ENCODE measurements around the gene ARCN1.
"Not testable (repeated sequence)": the region's sequence is repeated elsewhere in the genome, so short reads cannot be mapped to it uniquely, and the experiment has no call there.

The ARCN1 gene

DNA sequence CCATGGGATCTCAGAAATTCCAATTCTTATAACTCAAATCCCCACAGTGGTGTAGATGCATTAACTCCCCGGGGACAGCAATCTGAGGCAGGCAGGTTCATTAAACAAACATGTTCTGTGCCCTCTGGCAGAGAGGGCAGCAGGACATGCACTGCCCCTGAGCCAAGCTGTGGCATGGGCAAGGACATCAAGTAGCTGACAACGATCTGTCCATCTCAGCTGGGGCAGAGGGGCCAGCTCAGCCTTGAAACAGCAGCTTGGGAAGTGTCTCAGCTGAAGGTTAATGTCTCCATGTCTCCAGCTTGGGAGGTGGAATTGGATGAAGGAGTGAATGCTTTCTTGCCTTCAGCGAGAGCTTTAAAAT, 27.6 kb upstream of the ARCN1 start:
- no peak for DNase-seq (ENCODE audit: low spot score)

DNA sequence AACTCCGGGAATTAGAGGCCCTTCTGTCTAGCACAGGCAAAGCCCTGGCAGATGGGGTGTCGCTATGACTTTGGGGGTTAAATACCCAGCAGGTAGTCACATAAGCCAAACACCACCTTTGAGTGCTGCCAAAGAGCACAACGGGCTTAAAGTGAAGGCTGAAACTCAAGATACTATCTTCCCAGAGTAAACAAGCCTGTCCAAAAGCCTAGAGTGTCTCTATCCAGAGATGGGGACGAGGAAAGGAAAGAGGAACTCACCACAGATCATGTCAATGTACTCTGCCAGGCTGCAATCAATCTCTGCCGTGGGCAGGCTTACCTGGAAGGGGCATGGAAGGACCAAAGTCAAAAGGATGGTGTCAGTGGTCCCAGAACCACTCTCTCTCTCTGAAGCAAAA, 26.7 kb upstream of the ARCN1 start:
- no peak for DNase-seq (ENCODE audit: low spot score)

DNA sequence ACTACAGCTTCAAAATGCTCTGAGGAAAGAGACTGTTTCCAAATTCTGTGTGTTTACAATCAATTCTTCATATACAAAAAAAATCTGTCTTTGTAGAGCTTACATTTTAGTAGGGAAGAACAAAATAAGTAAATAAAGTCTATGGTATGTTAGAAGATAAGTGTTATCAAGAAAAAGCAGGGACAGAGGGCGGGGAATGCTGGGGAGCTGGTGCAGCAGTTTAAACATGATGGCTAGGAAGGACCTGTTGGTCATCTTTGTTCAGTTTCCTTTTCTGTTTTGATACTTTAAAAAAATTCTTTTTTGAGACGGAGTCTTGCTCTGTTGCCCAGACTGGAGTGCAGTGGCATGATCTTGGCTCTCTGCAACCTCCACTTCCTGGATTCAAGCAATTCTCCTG, 25.1 kb upstream of the ARCN1 start:
- DNase-seq (ENCODE audit: low spot score): no peak

DNA sequence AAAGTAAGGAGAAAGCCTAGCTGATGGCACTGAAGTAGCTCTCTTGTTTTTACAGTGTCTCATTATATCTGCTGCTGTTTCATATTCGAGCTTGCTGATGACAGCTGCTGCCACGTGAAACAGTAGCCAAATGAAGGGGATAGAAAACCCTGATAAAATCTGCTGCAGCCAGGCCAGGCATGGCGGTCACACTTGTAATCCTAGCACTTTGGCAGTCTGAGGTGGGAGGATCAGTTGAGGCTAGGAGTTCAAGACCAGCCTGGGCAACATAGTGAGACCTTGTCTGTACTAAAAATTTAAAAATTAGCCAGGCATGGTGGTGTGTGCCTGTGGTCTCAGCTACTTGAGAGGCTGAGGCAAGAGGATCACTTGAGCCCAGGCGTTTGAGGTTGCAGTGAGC, 19.9 kb upstream of the ARCN1 start:
- DNase-seq (ENCODE audit: low spot score): no peak

DNA sequence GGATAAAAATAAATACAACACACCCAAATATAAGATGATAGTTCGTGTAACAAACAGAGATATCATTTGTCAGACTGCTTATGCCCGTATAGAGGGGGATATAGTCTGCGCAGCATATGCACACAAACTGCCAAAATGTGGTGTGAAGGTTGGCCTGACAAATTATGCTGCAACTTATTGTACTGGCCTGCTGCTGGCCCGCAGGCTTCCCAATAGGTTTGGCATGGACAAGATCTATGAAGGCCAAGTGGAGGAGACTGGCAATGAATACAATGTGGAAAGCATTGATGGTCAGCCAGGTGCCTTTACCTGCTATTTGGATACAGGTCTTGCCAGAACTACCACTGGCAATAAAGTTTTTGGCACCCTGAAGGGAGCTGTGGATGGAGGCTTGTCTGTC, 11.4 kb upstream of the ARCN1 start:
- no peak for DNase-seq (ENCODE audit: low spot score)

DNA sequence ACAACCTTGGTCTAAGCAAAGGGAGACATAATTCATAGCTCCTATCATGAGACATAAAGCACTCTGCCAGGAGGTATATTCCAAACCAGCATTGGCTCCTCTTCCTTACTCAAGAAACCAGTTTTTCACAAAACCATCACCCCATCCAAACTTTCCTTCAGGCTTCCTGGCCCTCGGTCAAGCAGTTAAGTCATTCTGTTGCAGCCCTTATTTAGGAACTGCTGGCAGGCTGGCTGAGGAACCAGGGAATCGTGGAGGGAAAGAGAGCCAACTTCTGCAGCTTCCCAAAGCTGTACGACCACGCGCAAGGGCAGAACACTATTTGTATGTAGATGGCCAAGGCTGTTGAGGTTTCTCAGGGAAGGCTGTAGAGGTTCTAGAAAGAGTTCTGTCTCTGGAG, 7.2 kb upstream of the ARCN1 start:
- no peak for DNase-seq (ENCODE audit: low spot score)

DNA sequence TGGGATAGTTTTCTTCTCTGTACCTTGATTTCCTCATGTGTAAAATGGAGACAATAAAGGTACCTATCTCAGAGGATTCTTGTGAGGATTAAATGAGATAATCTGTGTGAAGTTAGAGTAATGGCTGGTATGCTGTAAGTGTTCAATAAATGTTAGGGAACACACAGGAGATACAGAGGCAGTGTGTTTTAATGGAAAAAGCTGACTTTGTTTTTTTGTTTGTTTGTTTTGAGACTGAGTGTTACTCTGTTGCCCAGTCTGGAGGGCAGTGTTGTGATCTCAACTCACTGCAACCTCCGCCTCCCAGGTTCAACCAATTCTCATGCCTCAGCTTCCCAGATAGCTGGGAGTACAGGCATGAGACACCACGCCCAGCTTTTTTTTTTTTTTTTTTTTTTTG, 2.5 kb upstream of the ARCN1 start:
- no peak for DNase-seq (ENCODE audit: low spot score)

DNA sequence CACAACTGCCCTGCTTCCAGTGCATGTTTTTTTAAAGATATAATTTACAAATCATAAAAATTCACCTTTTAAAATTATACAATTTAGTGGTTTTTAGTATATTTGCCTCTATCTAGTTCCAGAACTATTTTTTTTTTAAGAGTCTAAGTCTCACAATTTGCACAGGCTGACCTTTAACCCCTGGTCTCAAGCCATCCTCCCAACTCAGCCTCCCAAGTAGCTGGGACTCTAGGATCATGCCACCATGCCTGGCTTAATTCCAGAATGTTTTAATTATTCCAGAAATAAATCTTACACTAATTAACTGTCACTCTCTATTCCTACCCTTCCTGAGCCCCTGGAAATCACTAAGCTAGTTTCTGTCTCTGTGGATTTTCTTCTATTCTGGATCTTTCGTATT, 1.4 kb upstream of the ARCN1 start:
- no peak for DNase-seq (ENCODE audit: low spot score)

DNA sequence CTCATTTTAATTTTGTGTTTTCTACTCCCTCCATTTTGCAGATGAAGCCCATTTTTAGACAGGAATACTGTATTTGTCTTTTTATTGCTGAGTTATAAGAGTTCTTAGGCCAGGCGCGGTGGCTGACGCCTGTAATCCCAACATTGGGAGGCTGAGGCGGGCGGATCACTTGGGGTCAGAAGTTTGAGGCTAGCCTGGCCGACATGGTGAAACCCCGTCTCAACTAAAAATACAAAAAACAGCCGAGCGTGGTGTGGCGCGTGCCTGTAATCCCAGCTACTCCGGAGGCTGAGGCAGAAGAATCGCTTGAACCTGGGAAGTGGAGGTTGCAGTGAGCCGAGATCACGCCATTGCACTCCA, 528 bp upstream of the ARCN1 start:
- peak; percentile 9 for DNase-seq (ENCODE audit: low spot score)

DNA sequence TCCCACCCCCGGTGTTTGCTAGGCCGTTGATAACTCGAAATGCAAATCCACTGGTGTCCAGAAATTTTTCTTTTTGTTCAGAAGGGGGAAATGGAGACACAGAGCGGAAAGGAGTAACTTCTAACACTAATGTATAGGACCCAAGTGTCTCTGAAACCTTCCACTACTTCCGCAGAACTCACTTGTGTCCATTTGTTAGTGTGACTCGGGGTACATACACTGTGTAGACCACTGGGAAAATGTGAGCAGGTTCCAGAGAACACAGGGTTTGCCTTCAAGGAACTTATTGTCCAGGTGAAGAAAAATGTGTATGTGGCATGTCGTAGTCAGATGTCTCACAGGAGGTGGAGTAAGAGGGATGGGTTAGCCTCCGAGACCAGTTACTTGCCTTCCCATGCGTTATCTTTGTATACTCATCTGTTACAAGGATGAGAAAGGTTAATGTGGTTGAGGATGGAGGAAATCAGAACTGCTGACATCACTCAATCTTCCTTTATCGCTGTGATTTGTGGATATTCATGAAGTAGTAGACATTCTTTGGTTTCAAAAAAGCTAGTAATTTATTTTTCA, 857 bp downstream of the ARCN1 start:
- DNase-seq (ENCODE audit: low spot score): peak; percentile 68

DNA sequence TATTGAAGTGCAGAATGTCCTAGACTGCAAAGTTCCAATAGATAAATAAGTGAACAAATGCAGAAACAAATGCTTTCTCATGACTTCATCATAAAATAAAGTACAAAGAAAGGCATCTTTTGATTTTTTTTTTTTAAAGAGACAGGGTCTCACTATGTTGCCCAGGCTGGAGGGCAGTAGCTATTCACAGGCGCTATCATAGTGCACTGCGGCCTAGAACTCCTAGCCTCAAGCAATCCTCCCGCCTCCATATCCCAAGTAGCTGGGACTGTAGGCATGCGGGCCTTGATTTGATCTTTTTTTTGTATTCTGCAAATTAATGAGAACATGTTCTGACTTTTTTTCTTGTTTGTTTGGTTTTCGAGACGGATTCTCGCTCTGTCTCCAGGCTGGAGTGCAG, 2.4 kb downstream of the ARCN1 start:
- DNase-seq (ENCODE audit: low spot score): no peak

DNA sequence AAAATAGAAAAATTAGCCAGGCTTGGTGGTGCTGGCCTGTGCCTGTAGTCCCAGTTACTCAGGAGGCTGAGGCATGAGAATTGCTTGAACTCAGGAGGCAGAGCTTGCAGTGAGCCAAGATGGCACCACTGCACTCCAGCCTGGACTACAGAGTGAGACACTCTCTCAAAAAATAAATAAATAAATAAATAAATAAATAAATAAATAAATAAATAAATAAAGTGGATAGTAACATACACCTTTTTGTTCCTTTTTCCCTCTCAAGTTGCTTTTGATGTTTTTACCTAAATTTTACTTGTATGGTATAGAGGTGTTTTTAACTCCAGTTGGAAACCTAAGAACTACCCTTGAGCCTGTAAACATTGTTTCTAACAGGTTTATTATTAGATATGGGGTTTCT, 5.8 kb downstream of the ARCN1 start:
- not testable (repeated sequence) for DNase-seq (ENCODE audit: low spot score)

DNA sequence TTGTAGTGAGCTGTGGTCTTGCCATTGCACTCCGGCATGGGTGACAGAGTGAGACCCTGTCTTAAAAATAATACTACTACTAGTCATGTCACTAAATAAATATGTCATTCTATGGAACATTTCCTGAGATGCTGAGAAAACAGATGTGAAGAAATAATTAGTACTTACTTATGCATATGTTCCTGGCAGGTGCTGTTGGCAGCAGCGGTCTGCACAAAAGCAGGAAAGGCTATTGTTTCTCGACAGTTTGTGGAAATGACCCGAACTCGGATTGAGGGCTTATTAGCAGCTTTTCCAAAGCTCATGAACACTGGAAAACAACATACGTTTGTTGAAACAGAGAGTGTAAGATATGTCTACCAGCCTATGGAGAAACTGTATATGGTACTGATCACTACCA, 8.8 kb downstream of the ARCN1 start:
- DNase-seq (ENCODE audit: low spot score): no peak

DNA sequence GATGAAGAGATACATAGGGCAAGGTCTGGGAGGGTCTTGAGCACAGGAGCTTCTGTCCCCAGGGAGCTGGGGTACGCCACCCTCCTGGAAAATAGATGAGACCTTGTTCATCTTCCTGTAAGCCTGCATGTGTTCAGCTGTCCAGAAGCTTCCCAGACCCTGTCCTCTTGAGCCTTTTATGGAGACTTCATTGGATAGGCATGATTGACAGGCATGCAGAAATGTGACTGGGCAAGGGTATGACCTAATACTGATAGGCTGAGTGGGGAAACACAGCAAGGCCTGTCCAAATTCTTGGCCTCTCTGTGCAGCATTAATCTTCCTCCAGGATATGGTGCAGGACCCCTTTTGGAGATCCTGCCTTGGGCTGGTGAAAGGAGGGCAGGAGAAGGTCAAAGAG, 15.7 kb downstream of the ARCN1 start:
- DNase-seq (ENCODE audit: low spot score): no peak

DNA sequence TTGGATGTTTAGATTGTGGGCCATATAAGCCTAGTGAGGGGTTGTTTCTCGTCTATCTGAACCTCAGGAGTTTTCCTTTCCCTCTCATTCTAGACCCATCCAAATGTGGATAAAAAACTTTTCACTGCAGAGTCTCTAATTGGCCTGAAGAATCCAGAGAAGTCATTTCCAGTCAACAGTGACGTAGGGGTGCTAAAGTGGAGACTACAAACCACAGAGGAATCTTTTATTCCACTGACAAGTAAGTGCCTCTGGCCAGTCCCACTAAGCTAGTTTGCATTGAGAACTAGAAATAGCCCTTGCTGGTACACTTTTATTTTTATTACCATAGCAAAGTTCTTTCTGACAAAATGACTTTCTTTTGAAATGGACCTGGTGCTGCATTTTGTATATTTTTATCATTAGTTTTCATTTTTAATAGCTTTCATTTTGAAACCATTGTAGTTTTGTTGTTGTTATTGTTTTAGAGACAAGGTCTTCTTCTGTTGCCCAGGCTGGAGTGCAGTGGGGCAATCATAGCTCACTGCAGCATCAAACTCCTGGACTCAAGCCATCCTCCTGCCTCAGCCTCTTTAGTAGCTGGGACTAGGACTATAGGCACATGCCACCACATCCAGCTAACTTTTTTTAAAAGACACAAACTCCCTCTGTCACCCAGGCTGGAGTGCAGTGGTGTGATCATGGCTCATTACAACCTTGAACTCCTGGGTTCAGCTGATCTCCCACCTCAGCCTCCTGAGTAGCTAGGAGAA, 20.6 kb downstream of the ARCN1 start:
- no peak for DNase-seq (ENCODE audit: low spot score)

DNA sequence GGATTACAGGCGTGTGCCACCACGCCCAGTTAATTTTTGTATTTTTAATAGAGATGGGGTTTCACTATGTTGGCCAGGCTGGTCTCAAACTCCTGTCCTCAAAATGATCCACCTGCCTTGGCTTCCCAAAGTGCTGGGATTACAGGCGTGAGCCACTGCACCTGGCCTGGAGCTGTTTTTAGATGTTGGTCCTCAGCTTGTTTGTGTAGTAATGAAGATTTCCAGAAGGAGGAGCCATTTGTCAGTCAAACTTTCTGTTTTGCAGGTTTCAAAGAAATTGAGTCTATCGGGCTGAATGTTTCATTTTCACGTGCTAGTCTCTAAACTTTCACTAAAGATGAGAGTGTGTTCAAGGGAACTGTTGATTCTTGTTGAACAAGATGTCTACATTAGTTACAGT, 22.8 kb downstream of the ARCN1 start:
- peak; percentile 58 for DNase-seq (ENCODE audit: low spot score)

DNA sequence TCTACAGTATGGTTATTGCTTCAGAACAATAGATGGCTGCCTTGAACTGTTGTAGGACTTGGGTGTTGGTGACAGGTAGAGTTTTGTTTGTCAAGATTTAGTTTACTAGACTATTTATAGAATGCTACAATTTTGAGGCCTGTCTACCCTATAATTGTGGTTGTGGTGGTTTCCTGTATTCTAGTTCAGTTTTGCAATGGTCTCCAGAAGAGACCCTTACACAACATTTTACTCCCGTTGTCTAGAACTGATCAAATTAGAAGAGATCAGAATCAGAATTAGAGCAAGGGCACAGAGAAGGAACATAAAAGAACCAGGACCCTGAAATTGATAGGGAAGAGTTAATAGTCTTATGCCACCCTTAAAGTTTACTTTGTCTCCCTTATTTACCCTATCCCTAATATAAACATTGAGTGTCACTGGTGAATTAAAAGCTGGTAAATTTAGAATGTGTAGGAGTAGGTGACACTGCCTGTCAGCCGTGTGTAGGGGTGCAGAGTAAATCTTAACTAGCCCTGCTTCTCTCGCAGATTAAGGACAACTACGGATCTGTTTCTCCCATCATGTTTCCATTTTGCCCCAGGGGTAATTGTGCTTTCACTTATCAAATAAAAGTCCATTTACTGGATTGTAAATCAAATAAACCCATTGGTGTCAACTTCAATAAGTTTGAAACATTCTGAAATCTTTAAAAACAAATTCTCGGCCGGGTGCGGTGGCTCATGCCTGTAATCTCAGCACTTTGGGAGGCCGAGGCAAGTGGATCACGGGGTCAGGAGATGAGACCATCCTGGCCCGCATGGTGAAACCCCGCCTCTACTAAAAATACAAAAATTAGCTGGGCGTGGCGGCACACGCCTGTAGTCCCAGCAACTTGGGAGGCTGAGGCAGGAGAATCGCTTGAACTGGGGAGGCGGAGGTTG, 24.3 kb downstream of the ARCN1 start:
- no peak for DNase-seq (ENCODE audit: low spot score)

DNA sequence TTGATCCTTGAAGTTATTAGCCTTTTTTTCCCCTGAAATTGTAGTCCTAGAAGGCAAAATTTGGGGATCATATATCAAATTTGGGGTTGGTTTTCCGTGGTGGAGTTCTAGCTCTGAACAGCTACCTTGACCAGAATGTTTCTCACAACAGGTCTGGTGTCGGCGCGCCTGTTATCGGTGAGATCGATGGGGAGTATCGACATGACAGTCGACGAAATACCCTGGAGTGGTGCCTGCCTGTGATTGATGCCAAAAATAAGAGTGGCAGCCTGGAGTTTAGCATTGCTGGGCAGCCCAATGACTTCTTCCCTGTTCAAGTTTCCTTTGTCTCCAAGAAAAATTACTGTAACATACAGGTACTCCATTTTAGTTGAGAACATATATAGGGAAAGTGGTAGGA, 25.3 kb downstream of the ARCN1 start:
- DNase-seq (ENCODE audit: low spot score): no peak

DNA sequence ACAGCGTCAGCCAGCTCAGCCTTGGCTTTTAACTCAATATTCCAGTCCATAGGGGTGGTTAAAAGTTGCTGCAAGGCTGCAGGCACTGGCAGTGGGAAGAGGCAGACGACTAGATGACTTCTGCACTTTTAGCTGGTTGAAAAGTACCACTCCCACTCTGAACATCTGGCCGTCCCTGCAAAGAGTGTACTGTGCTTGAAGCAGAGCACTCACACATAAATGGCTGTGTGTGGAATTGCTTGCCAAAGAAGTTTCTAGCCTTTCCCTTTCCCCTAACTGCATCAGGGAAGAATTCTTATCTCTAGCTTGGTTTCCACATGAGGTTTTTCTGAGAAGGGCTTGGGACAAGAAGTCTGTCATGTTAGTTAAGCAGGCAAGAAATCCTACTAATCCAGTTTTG, 30.1 kb downstream of the ARCN1 start:
- DNase-seq (ENCODE audit: low spot score): no peak

DNA sequence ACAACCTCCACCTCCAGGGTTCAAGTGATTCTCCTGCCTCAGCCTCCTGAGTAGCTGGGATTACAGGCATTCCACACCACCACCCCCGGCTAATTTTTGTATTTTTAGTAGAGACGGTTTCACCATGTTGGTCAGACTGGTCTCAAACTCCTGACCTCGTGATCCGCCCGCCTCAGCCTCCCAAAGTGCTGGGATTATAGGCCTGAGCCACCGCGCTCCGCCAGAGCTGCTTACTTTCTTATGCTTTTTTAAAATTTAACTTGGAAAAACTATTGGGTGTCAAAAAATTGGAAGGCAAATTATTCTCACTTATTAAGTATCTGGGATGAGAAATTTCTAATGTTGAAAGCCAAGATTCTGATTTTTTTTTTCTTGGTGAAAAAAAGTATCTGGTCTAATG, 31.5 kb downstream of the ARCN1 start:
- DNase-seq (ENCODE audit: low spot score): not testable (repeated sequence)

DNA sequence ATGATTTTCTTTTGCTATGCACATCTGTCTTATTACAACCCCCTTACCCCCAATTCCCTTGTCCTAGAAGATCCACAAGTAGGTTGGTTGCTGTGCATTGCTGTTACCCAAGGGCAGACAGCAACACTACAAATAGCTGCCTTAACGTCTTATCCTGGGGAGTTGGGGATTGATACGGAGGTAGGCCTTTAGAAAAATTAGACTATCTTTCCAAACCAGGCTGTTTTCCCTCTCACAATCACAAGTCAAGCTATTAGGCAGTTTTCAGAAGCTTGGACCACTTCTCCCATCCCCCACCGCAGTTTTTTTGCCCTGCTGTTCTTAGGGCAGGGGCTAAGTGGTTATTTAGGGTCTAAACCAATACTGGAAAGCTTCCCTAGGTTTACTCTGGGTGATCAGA, 32.4 kb downstream of the ARCN1 start:
- DNase-seq (ENCODE audit: low spot score): no peak

DNA sequence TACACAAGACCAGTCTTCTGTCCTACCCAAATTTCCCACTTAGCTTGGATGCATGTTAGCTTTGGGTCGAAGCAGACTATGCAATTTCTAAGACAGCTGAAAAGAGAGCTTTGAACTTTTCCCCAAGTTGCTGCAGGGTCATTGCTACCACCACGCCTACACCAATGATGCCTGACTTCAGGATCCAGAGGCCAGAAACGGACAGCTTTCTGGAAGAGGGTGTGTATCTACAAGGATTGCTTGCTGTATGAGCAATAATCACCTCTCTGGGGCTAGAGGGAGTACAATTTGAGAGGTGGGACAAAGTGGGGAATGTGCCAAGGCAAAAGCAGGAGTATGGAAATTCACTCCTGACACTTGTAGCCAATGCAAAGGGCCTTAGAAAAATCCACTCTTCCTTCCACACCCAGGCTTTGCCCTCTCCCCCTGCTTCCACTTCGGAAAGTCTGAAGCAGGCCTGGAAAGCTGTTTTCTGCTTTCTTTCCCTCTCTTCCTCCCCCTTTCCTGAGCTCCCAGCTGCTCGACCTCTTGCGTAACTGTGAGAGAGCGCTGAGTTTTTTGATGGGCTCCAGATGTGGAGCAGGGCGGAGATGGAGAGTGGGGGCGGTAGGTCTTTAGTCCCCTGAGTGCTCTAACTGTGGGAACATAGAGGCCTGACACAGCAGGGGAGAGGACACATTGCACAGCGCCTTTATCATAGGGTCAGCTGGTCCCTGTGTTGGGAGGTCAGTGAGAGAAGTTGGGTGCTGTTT, 33.1 kb downstream of the ARCN1 start:
- DNase-seq (ENCODE audit: low spot score): no peak

Data from kidney tubule cell (primary cell).